Fibroblast of gingiva (primary cell): Measurements from ENCODE around the gene AKTIP.

Experiments
- DNase-seq: peaks from one replicate; pipeline ENCODE4 v3.0.0-alpha.2; 2011; ENCODE audit warnings: low read depth

AKTIP gene

DNA sequence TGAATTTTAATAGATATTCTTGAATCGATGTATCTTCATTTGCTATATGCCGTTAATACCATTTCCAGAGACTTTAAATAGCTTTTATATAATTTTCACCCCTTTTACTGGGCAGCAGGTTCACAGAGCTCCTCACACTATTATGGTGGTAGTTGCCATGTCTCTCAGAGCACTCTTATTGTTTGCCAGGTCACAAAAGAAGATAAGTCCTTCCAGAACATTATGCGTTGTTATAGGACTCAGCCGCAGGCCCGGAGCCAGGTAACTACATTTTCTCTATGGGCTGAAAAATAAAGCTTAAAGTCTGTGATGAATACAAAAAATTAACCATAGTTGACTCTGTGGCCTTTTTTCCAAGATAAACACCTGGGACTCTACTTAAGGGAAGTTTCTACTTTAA is 24.0 kb downstream of the AKTIP start:
- DNase-seq = no peak

DNA sequence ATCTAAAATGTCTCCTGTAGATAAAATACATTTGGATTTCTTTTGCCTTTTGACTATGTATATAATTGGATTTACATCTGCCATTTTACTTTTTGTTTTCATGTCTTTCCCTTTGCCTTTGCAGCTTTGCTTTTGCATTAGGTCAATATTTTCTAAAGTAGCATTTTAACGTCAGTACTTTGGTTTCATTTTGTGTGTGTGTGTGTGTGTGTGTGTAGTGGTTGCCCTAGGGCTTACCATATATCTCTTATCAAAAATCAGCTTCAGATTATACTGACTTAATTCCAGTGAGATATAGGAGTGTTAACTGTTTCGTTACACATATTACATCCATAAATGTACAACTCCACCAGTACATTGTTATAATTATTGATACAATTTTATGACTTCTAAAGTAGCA is 26.1 kb downstream of the AKTIP start:
- DNase-seq = no peak

DNA sequence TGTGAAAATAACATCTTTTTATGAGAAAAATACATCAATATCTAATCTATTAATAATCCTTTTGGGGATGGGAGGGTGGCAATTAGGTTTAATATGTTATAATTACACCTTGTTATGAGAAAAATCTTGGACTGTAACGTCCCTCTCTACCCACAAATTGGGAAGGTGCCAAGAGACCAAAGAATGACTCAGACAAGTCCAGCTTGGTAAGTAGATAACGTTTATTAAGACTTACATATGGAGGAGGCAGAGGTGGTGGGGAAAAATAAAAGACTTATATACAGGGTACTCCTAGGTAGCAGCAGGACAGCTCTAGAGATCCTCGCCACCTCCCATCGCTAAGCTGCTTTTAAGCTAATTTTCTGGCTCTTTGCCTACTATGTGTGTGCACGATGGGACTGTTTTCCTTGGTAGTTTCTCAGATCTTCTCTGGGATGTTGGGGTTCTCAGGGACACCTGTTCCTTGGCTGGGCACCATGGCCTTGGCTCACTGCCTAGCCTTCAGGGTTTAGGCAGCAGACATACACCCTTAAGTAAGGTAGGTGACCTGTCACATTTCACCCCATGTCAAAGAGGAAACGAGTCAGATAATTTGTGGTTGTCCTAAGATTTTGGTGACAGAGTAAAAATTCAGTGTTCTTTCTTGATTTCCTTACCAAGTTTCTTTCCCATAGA is 37.3 kb downstream of the AKTIP start:
- DNase-seq = peak; percentile 10

DNA sequence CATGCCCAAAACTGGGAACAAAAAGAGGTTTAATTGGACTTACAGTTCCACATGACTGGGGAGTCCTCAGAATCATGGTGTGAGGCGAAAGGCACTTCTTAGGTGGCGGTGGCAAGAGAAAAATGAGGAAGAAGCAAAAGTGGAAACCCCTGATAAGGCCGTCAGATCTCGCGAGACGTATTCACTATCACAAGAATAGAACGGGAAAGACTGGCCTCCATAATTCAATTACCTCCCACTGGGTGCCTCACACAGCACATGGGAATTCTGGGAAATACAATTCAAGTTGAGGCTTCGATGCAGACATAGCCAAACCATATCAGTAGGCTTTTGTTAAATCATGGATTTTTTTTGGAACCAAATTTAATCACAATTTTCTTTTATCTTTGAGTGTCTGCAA is 44.4 kb downstream of the AKTIP start:
- no peak for DNase-seq

GRCh38 chr16:53457670-53458069 is 45.3 kb downstream of the AKTIP start:
- DNase-seq = no peak

DNA sequence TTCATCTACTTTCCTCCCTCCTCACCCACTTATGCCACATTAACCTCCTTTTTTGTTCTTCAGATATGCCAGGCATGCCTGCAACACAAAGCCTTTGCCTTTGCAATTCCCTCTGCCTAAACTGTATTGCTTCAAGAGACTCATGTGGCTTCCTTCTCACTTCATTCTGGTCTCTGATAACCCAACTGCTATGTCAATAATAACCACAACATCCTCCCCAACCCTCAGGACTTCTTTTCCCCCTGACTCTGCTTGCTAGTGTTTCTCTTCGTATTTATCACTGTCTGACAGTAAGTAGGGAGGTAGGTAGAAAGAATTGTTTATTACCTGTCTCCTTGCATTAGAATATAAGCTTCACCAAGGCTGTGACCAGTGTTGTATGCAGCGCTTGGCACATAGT is 46.4 kb downstream of the AKTIP start:
- no peak for DNase-seq

DNA sequence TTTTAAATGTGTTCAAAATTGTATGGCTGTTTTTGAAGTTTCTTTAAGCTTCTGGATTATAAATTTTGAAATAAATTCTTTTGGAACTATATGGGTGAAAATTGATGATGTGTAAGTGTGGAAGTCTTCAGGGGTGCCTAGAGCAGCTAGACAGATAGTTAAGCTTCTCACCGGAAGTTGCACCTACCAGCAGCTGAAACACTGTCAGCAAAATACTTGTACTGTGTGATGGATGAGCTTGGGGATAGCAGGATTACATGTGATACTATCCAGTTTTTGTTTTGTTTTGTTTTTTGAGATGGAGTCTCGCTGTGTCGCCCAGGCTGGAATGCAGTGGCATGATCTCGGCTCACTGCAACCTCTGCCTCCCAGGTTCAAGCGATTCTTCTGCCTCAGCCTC is 49.1 kb downstream of the AKTIP start:
- DNase-seq = no peak

DNA sequence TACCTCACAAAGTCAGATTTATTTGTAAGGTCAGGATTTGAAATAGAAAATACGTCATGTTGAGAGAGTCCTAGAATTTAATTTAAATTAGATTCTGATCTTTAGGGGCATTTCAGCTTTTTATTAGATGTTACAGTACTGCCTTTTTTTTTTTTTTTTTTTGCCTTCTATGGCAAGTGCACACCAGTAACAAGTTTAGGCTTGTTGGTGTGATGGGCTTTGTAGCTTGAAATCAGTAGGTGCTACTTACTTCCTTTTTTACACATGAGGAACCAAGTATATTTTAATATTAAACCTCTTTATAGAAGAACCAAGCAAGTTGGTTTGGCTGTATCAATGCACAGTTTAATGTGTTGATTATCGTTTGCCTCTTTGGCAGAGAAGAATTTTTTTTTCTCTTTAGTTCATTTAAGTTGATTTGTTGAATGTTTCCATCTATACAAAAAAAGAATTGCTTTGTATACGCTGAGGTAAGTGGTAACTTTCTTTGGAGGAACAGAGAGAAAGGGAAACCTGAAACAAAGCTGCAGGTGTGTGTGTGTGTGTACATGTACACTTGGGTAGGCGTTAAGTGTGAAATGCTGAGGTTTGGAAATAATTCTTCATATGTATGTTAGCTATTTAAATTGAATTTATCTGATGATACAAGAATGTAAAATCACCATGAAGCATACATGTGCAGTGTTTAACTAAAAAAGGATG is 53.0 kb downstream of the AKTIP start:
- no peak for DNase-seq

DNA sequence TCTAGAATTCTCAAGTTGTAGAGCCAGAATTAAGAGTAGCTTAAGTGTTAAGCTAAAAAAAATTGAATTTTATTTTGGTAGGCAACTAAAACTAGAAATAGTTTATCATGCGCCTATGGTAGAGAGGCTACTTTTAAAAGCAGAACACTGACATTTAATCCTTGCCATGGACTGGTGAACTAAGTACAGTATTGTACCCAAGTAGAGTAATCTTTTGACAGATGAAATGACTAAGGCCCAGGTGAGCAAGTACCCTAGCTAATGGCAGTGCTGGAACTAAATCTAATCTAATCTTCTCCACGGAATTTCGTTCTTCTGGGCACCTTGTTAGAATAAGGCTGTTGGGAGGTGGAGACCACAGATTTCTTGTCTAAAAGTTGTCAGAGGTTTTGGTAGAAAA is 56.9 kb downstream of the AKTIP start:
- DNase-seq = no peak

GRCh38 chr16:53445534-53445933 is 57.5 kb downstream of the AKTIP start:
- DNase-seq = no peak
